ENCODE measurements around the gene KCNK15.

Gene KCNK15

DNA sequence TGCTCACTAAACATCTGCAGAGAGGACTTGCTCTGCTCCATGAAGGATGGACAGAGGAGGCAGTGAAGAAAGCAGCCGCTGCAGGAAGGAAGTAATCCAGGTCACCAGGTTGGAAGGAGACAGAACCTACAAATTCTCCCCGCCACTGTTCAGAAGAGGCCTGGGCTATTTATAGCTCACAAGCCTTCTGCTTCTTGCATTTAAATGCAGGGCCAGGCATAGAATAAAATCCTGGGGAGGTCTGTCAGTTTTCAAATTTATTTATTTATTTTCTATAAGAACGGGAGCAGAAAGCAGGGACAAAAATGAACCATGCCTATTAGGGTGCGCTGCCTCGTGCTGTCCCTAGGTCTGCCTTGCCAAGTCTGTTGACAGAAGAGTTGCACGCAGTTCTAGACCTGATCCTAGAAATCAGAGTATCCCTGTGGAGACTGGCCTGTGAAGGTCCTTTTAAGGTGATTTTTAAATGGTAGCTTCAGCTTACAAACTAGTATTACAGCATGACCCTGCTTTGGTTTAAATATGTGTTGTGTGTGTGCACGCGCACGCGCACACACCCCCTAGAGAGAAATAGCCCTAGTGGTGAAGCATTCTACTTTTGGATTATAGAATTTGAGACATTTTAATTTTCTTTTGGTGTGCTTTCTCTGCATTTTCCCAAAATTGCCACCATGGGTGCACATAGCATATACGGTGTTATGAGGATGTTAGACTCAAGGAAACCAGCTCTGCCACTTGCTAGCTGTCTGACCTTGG lies 45.2 kb downstream of the KCNK15 start:
- no peak for DNase-seq

DNA sequence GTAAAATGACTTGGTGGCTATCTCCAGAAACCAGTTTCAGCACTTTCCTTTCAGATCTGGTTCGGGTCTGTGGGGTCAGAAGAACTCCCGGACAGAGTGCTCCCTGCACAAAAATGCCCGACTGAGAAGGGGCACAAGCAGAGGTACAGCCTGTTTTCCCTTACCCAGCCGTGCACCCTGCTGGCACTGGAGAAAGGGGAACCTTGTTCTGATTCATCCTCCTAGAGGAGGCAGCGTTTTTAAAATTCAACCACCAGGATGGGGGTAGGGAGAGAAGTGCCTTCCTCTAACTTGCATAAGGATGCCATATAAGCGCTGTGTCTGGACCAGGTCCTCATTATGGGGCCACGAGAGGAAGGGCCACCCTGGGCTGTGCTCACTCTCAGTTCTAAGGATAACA lies 47.1 kb downstream of the KCNK15 start:
- no peak for DNase-seq

DNA sequence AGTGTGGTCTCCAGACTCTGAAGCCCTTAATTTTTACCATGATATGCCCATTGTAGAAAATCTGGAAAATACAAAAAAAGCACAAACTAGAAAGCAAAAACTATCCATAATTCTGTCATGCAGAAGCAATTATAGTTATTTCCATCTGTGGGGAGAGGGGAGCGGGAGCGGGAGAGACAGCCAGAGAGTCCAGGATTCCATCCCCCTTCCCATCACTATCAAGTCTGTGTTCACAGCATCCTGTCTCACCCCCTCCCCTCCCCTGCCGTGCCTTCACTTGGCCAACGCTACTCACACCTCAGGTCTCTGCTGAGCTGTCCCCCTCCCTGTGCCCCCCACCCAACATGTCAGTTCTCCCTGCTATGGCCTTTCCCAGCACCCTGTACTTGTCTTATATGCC lies 50.2 kb downstream of the KCNK15 start:
- no peak for DNase-seq

DNA sequence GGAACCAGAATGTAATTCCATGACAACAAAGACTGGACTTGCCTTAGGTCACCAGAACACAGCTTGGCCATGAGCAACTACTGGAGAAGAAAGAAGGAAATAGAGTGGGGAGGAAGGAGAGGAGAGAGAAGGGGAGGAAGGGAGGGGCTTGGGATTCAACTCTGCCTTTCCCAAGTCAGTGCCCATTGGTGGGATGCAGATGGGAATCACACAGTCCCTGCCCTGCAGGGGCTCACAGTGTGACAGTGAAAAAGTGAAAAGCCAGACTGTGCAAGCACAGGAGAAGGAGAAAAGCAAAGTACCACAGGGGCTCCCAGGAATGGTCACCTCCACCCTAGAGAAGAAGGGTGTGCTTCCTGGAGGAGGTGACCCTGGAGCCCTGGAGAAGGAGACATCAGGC lies 50.6 kb downstream of the KCNK15 start:
- DNase-seq: no peak

DNA sequence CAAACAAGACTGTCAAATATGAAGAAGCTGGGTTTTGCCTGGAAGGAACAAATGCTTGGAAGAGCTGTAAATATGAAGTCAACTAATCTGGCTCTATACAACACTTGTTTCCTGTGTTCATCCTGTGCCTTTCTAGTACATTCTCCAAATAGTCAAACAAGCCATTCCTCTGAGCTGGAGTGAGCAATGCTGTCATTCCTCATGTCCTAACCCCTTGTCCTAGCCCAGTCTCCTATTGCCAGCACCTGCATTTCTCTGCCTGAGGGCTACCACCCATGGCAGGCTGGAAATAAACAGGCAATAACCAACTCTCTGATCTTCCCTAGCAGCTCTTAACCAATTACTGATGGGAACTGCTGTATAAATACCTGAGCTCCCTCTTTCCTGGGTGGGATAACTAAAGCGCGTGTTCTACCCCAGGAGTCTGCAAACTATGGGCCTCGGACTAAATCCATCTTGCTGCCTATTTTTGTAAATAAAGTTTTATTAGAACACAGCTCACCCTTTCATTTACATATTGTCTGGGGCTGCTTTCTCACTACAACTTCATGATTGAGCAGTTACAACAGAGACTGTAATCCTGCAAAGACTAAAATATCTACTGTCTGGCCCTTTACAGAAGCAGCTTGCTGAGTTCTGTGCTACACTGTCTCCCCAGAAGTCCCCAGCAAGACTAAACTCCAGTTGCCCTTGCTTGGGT lies 51.2 kb downstream of the KCNK15 start:
- no peak for DNase-seq

DNA sequence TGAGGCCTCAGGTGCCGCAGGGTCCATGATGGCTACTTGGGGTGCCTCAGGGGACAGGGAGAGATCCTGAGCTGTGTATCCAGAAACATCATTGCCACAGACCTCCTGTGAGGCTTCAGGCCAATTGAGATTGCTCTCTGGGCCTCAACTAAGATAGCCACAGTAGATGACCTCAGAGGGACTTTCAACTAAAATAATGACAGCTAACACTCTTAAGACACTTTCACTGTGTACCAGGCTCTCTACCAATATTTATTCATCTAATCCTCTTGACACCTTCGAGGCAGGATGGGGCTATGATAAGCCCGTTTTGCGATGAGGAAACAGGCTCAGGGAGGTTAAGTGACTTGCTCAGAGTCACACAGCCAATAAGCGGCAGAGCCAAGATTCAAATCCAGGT lies 54.0 kb downstream of the KCNK15 start:
- DNase-seq: no peak

DNA sequence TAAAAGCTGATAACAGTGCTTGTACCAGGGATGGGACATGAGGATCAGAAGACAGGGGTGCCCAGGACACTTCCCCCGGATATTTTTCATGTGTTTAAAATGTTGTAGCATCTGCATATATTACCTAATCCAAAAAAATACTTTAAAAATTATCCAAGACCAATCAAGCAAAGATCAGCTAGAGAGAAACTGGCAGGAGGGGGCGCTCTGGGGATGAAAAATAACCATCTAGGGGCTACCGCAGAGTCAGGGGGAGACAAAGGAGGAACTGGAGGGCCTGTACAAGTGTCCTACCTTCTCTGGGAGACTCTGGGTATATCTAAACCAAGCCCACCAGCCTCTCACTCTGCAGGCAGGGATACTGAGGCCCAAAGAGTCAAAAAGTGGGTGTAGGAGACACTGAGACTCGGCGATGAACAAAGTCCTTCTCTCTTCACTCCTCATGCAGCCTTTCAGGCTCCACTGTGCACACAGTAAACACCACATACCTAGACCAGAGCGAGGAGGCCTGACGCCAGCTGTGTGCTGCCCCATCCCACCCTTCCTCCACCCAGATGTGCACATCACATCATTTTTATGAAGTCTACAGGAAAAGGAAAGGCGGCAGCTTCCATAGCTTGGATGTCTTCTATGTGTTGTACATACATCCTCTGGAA lies 54.9 kb downstream of the KCNK15 start:
- DNase-seq: no peak
